Measurements from ENCODE around the gene RELT.

GRCh38 chr11:73439002-73439843, 63.0 kb downstream of the RELT start:
- TF ChIP-seq CTCF (IDR thresholded peaks at IDR 0.05; ENCODE audit: insufficient read depth, low read depth, low read length), result no peak
- TF ChIP-seq EZH2 (IDR thresholded peaks at IDR 0.05; ENCODE audit: insufficient read depth, low read length), result no peak

Measured in astrocyte (in vitro differentiated cells and primary cell).